NCI-H187 treated with DMSO at 0.1 percent for 48 hours (cell line): ENCODE results near the gene PPM1L.
"Not testable (repeated sequence)": the region's sequence is repeated elsewhere in the genome, so short reads cannot be mapped to it uniquely, and the experiment has no call there.

Experiments used
- DNase-seq: peaks from one replicate; lab custom pipeline; 2025; lab: John Stamatoyannopoulos, UW

PPM1L gene

GRCh38 chr3:160755776-160756304 lies at the start of gene PPM1L:
Gene PPM1L (plus strand): TSS chr3:160756231.
- DNase-seq = no peak

- DNase-seq = peak; percentile 50
Observed at GRCh38 chr3:160707187-160707794, 48.7 kb upstream of the PPM1L start.

DNA sequence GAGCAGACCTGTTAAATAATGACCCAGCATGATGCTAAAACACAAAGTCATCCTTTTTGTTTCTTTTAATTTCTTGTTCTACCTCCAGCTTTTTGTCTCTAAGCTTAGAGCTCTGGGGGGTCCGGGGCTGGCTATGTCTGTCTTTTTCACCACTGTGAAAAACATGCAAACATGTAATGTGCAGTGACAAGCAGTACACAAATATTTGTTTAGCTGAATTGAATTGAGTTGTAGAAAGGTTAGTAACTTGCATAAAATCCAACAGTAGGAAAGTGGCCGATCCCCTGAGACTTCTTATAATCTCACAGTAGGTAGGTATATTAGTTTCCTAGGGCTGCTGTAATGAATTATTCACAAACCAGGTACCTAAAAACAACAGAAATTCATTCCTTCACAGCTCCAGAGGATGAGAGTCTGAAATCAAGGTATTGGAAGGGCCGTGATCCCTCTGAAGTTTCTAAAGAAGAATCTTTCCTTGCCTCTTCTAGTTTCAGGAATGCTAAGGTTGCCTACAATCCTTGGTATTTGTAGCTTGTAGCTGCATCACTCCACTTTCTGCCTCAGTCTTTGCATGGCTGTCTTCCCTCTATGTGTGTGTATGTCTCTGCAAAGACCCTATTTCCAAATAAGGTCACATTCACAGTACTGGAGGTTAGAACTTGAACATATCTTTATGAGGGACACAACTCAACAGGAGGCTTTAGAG lies 46.4 kb upstream of the PPM1L start:
- DNase-seq = no peak

DNA sequence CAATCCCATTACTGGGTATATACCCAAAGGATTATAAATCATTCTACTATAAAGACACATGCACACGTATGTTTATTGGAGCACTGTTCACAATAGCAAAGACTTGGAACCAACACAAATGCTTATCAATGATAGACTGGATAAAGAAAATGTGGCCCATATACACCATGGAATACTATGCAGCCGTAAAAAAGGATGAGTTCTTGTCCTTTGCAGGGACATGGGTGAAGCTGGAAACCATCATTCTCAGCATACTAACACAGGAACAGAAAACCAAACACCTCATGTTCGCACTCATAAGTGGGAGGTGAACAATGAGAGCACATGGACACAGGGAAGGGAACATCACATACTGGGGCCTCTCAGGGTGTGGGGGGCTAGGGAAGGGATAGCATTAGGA lies 42.9 kb upstream of the PPM1L start:
- DNase-seq = not testable (repeated sequence)

- no peak for DNase-seq
Observed at GRCh38 chr3:160719710-160720109, 36.3 kb upstream of the PPM1L start.

DNA sequence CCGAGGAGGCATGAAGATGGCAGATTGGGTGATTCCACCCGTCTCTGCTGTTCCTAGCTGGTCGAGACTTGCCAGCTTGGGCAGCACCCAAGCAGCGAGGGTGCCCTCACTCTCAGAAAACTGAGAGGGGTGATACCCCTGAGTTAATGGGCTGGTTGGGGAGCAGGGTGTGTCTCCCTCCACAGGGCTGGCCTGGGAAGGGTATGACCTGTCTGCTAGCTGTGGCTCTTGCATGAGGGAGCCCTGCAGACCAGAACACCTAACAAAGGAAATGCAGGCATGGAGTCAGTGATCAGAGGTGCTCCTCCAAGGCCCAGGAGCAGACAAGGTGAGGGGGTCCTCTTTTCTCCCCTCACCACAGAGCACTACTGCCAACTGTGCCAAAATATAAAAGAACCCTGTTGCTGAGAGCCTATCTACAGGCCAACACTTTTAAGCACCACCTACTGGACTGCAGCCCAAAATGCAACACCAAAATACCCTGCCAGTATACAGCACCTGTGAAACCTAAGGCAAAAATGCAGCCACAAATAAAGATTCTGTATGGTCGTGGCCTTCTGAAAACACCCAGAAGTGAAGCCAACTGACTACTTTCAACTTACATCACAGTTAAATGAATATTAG lies 35.8 kb upstream of the PPM1L start:
- no peak for DNase-seq

GRCh38 chr3:160722331-160722730 lies 33.7 kb upstream of the PPM1L start:
- DNase-seq = no peak

DNA sequence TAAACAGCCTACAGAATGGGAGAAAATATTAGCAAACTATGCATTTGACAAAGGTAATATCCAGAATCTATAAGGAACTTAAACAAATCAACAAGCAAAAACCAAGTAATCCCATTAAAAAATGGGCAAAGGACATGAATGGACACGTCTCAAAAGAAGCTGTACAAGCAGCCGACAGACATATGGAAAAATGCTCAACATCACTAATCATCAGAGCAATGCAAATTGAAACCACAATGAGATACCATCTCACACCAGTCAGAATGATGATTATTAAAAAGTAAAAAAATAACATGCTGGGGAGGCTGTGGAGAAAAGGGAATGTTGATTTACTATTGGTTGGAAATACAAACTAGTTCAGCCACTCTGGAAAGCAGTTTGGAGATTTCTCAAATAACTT lies 30.7 kb upstream of the PPM1L start:
- no peak for DNase-seq

GRCh38 chr3:160735826-160736225 lies 20.2 kb upstream of the PPM1L start:
- DNase-seq = no peak

DNA sequence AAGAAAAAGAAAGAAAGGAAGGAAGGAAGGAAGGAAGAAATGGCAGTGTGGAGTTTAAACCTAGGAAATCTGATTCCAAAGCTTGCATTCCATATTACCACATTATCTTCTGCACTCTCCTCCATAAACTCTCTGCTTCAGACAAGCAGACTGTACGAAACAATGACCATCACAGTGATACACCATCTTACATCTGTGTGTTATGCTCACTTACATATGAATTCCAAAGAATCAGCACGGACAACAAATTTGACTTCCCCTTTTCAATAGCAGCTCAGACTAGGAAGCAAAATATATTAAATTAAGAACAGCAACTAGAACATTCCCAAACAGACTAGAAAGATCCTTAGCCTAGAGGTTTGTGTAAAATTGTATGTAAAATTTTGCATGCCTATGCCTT lies 18.0 kb upstream of the PPM1L start:
- no peak for DNase-seq

DNA sequence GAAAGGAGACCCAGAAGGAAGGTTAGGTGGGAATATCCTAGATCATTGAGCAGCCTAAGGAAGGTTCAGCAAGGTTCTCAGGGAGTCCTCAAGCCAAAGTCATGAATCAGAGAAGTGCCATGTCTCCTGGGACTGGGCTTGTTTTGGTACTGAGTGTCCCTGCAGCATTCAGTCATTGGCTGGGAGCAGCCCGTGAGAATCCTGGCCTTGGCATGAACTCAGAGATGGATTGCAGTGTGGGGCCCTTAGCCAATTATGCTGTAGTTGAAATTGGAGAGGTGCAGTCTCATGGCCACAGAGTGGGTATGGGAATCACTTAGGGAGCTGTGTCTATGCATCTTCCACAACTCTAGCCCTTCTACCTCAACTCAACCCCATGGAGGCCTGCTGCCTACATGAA lies 17.0 kb upstream of the PPM1L start:
- peak; percentile 30 for DNase-seq

DNA sequence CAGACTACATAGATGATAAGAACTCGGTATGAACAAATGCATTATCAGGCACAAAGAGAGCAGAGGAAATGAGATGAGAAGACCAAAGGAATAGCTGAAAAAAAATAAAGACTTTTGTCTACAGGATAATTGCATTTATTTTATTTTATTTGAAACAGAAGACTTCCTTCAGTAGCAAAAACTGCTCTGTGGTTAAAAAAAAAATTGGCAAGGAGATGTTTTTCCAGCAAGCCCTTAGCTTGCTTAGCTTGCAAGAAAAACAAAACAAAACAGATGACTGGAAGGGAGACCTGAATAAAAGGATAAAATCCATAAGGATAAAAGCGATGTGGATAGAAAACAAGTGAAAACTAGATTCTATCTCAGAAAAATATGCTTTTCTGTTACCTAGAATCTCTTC lies 9.1 kb upstream of the PPM1L start:
- no peak for DNase-seq

DNA sequence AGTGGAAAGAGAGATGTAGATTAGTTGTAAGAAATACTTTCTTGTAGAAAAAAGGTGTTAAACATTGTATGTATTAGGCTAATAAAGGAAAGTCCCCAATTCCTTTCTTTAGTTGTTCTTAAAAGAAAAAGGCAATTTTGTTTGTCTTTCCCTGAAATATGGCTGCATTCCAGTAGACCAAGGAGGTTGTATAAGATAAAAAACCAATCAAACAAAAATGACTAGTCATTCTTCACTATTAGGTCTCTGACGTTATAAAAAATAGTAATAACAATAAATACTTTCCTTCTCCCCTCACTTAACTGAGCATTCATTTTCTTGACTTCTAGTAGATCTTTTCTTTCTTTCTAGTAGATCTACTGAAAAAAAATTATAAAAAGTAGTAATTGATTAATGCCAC lies 8.6 kb upstream of the PPM1L start:
- no peak for DNase-seq

- no peak for DNase-seq
Observed at GRCh38 chr3:160748231-160748630, 7.8 kb upstream of the PPM1L start.

DNA sequence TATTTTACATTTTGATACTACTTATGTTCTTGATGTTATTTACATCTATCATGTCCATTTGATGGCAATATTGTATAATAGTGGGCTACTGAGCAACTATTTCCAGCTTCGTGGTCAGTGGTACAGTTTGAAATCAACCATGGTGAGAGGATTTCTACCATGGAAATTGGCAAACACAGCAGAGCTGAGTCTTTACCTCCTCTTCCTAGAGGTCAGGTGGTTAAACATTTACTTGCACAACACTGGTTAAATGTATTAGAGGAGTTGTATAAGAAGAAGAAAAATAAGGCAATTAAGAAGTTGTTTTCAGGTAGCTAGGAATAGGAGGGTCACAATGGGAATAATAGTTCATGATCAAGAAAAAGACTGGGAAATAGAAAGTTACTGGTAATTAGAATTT lies 7.2 kb upstream of the PPM1L start:
- no peak for DNase-seq

GRCh38 chr3:160753953-160754352 lies 2.1 kb upstream of the PPM1L start:
- no peak for DNase-seq

DNA sequence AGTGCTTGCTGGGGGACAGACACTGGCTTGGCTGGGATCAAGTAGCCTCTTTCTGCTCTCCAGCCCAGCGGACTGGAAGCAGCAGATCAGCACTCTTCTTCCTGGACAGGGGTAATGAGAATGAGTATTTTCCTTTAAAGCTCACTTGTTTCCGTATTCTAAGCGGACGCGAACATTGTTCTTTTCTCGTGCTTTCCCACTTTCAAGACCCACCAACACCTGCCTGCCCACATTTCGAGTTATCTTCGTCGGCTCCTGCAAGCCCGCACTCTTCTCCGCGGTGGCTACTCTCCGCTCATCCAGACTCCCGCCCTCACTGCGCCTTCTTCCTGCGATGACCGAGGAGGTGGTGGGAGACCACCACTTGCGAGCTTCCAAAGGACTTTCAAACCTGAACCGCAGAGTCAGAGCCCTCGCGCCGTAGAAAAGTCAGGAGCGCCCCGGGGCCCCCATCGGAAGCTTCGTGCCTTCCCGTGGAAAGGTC lies 1.6 kb upstream of the PPM1L start:
- no peak for DNase-seq

DNA sequence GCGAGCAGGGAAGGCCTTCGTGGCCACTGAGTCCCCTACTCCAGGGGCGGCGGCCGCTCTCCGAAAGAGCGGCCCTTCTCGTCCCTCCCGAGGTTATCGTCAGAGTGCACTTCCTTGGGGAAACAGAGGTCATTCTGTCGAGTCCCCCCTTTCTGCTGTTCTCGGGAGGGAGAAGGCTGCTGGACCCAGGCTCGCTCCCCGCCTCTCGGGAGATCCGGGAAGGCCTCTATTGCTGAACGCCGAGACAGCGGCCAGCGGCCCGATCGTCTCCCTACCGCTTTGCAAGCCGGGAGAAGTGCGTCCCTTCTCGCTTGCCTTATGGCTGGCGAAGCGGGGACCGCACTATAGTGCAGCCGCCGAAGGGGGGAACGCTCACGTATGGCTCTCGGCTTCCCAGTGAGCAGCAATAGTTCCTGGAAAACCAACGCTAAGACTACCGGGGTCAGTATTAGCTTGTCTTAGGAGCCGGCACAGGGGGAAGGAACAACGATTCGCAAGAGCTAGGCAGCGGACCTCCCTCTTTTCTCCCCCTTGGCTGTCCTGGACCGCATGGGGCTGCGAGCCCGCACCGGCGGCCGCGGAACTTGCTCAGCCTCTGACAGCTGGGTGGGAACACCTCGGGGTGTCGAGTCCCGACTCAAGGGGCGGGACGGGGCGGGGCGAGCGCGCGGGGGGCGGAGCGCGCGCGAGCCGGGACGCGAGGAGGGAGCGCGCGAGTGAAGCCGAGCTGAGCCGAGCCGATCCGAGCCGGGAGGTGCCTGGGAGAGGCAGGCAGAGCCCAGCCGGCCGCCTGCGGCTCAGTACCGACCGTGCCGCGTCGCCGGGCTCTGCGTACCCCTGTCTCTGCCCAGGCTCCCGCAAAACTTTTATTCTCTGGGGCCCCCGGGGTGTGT lies 930 bp upstream of the PPM1L start:
- peak; percentile 57 for DNase-seq

DNA sequence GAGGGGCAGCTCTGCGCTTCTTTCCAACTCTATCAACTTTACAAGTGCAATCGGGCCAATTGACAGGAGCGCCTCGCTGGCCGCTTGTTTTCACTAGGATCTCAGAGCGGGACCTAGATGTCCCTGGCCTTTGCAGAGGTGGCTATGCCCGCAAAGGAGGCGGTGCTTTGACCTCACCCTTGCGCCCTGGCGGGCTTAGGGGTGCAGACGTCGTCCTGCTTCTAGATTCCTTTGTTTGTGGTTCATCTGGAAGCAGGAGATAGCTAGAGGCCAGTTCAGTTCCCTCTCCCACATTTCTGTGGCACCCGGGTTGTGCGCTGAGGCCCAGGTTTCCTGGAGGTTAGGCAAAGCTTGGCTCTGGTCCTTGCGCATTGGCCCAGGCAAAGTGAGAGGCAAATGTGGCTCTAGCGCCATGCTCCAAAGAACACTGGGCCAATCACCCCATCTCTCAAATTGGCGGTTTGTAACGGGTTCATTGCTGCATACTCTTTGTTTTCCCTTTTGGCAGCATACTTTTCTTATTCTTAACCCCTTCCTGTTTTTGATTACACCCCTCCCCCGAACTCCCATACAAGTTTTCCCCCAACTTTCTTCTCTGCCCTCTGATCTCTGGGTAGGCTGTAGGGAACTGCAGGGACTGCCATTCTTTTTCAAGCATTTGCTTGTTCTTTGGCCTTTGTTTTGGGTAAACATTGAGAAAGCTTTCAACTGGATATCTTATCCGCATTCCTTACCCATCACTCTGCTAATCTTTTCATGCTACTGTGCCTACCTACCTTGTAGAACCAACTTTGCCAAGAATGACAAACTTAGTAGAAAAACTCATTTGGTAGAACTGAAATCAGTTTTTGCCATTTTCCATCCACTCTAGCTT lies 1.4 kb downstream of the PPM1L start:
- DNase-seq = no peak

DNA sequence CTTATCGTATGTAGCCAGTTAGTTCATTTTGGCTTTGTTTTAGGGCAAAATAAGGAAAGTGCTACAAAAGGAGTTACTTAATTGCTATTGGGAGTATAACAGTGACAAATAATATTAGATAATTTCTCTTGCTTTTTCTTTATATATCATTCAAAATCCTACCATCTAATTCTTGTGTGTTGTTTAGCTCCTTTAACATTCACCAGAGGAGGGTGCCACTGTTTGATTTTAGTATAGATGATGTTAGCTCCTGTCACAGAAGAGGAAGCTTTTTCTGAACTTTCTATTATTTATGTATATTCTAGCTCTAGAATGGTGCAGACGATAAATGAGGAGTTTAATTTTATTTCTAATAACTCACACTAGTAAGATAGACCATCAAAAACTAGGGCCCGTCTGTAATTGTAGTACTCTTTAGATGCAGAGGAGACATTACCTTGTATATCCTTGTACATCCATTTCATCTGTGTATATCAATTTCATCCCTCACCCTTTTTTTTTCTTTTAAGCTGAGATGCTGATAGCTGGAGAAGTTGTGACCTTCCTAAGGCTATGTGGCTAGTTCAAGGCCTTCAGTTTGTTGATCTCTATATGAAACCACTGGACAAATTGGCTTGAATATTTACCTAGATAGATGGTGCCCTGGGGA lies 3.0 kb downstream of the PPM1L start:
- DNase-seq = no peak

DNA sequence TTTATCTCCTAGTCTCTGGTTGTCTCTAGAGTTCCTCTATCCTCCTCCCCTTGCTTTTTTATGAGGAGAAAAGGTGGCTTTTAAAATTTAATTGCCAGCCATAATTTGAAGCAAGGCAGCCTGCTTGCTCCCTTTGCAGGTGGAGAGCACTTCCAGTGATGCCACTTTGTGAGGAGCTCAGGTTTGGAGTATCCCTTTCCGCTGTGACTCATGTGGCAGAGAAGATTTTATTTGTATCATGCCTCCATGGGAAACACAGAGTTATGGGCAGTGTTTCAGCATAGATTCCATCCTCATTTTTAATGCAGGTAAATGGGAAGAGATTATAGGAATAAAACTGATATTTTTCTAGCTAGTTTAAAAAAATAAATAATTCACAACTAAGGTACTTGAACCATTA lies 7.0 kb downstream of the PPM1L start:
- no peak for DNase-seq
